DMS79 treated with DMSO at 0.1 percent for 48 hours (cell line): ENCODE results near the gene ANKRD33.

Source experiments
- DNase-seq: peaks from one replicate; lab custom pipeline; 2025; lab: John Stamatoyannopoulos, UW

ANKRD33 gene

GRCh38 chr12:51887476-51888315 is at the start of gene ANKRD33:
Gene ANKRD33, plus strand, starts transcription at chr12:51888103. Its CDS starts 84 bp downstream, at chr12:51888187.
- no peak for DNase-seq

DNA sequence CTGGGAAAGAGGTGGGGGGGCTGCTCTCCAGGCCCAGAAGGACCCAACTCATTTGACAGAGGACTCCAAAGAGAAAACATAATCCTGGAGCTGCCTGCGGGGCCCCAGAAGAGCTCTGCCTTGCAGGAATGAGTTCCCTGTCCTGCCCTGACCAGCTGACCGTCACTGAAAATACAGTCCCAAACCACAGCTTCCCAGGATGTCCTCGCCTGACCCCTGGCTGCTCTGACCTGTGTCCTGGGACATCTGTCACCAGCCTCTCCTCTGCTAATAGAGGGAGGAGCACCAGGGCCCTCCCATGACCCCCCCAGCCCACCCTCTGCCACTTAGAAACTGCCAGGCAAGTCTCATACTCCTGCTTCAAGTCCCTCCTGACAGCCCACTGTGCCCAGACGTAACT is 49.1 kb upstream of the ANKRD33 start:
- no peak for DNase-seq

- peak; percentile 8 for DNase-seq
These were observed 48.5 kb upstream of the ANKRD33 start for GRCh38 chr12:51839310-51839947.

GRCh38 chr12:51840966-51841365 is 46.9 kb upstream of the ANKRD33 start:
- DNase-seq: no peak

DNA sequence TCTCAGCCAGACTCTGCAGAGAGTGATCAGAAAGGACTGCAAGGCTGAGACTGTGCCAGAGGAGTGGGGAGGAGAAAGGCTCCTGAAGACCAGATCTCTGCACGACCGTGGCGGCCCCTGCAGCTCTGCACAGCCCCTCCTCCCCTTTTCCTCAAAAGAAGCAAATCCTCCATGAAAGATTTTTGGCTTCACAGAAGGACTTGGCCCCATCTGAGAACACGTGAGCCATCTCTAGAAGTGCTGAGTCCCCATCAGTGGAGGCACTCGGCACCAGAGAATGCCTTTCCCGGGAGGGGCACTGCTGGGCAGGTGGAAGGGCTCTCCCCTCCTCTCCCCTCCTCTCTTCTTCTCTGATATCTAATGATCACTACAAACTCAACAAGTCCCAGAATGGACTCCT is 46.2 kb upstream of the ANKRD33 start:
- no peak for DNase-seq

- DNase-seq: no peak
These were observed 43.0 kb upstream of the ANKRD33 start for GRCh38 chr12:51844854-51845253.

DNA sequence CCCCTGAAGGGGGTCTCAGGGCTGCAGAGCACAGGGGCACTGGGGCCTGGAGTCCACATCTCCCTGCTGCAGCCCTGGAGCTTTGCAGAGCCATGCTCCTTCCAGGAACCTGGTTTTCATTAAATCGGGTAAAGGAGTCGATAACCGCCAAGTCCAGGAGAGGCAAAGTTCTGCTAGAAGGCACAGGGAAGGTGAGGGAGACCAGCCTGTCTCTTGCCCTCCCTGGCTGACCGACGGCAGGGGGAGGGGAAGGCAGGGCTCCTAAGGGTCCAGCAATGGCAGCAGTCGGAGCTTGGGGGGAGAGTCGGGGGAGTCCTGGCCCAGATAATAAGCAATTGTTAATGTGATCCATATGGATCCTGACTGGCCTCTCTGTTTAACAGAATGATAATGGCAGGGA is 42.4 kb upstream of the ANKRD33 start:
- no peak for DNase-seq

DNA sequence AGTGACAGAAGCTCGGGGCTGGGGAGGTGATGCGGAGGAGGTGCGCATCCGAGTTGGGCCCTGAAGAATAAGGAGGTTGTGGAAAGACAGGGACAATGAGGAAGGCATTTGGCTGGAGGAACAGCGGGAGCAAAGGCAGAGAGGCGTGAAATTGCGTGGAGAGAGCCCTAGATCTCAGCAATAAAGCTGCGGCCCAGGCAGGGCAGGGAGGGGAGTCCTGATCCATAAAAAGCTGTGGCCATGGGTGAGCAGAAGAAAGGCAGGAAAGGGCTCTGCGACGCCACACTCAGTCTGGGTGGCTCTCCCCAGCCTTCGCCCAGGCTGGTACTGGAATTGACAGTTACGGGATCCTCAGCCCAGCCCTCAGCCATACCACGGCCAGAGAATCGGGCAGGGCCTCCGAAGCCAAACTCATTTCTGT is 41.6 kb upstream of the ANKRD33 start:
- DNase-seq: no peak

DNA sequence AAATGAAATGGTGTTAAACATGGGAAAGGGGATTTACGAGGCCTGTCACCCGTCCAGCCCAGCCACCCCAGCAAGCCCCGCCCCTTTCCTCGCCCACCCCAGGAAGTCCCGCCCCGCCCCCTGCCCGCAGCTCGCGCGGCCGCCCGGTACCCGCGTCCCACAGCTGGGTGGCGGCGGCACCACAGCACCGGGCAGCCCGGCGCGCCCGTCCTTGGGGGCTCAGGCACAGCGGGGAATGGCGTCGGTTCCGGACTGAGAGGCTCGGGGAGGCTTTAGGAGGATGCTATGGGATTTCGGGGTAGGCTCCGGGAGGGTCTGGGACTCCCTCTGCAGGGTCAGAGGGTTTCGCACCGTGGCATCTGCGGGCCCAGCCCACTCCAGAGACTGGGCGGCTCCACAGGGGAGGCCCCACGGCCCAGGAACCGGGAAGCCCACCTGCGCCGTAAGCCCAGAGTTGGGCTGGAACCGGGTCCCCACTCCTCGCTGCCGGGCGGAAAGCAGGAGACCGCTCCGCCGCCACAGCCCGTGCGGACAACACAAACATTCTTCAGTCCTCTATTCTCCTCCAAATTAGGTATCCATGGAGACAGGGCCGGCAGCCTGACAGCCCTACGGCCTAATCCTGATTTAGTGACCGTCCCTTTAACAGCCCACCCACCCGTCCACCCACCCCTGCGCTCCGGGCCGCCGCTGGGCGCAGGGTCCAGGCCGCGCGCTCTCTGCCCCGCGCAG is 40.8 kb upstream of the ANKRD33 start:
- no peak for DNase-seq

GRCh38 chr12:51847643-51848325 is 40.1 kb upstream of the ANKRD33 start:
- no peak for DNase-seq

- DNase-seq: no peak
These were observed 39.6 kb upstream of the ANKRD33 start, which contains the start of gene FIGNL2 for GRCh38 chr12:51848326-51848727. Gene FIGNL2, minus strand, starts transcription at chr12:51848718. Its CDS starts 26,305 bp downstream, at chr12:51822413.

GRCh38 chr12:51848841-51849735 is 38.8 kb upstream of the ANKRD33 start:
- no peak for DNase-seq

- DNase-seq: no peak
These were observed 37.6 kb upstream of the ANKRD33 start for GRCh38 chr12:51850081-51850964.

- no peak for DNase-seq
These were observed 37.0 kb upstream of the ANKRD33 start for GRCh38 chr12:51850965-51851299.

DNA sequence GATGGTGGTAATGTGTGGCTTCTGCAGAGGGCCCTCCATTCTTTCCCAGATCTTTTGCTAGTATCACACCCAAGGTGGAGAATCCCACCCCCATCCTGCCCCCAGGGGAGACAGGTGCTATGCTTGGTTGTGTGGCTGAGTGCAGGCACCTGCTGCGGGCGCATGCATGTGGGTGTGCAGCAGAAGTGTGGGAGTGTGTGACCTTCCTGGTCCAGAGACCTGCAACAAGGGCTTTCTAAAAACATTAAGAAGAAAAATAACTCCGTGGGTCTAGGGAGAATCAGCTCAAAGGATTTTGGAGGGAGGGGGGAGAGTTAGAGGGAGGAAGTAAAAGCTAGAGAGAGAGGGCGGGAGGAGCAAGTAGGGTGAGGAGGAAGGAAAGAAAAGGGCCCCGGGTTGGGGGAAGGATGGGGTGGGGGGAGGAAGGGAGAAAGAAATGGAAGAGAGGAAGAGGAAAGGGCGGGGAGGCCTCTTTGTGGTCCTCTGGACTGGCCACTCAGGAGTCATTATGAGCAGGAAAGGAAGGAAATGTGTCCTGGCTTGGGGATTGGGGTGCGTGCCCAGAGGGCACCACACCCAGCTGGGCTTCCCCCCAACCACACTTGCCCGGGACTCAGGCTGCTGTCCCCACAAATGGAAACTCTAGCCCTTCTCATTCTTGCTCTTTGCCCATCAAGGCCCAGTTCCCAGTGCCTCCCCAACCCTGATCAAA is 36.3 kb upstream of the ANKRD33 start:
- DNase-seq: no peak

DNA sequence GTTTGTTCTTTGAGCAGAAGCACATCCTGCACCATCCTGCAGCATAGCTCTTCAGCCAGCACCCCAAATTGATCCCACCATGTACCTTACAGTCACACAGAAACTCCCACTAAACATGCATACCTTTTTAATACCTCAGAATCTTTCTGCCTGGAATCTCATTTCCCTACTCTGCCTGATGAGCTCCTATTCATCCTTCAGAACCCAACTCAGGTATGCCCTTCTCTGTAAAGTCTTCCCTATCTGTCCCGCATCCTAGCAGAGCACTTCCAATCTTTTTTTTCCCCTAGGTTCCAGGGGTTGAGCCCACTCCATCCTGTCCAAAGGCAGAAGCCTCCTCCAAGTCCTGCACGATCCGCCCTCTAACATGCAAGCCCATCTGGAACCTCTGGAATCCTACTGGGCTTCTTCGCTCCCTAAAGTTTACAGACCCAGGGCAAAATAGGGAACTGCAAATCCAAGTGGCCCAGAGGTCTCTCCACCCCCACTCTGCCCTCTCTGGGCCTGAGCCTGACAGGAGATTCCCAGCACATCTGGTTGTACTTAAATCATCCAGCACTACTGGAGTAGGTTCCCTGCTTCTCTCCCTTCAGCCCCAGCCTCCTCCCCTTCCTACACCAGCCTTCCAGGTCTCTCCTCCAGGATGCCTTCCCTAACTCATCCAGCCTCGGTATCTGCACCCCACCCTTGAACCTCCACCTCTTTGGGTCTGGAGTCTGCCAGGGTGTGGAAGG is 35.3 kb upstream of the ANKRD33 start:
- DNase-seq: no peak

- DNase-seq: no peak
These were observed 32.1 kb upstream of the ANKRD33 start for GRCh38 chr12:51855586-51856428.

DNA sequence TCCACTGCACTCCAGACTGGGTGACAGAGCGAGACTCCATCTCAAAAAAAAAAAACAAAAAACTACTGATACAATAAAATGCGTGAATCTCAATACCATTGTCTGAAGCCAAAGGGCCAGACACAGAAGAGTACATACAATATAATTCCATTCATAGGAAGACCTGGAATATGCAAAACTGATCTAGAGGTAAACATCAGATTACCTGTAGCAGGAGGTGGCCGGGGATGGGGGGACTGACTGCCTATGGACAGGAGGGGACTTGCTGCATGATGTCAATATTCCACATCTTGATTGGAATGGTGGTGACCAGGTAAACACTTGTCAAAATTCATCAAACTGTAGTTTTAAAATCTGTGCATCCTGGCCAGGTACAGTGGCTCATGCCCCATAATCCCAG is 26.9 kb upstream of the ANKRD33 start:
- no peak for DNase-seq
